ENCODE measurements around the gene GFOD1. TPM values are rescaled to one million over a fixed set of nuclear protein-coding genes. Genes with fewer than 3 reads are reported as not detected.

GFOD1 gene
- total RNA-seq, 1 experiment from 2014 or later, result 0.62 TPM

GRCh38 chr6:13378669-13379590 lies 108.5 kb downstream of the GFOD1 start:
- no peaks in the 10 kb centered on the region for H3K9me3 ChIP-seq (ENCODE audit: control insufficient read depth, insufficient read depth, low read depth, low read length)
- H3K36me3 ChIP-seq (ENCODE audit: control insufficient read depth, insufficient read depth, low read length), result no peaks in the 10 kb centered on the region
- TF ChIP-seq TCF7L2 (IDR thresholded peaks at IDR 0.05; ENCODE audit: low read depth, low read length) (no peak), CTCF (IDR thresholded peaks at IDR 0.05) (no peak), REST (IDR thresholded peaks at IDR 0.05; ENCODE audit: insufficient read depth in 1 of 2, low read depth in 2 of 2, low read length in 1 of 2) (no peak), SIN3A (IDR thresholded peaks at IDR 0.05; ENCODE audit: borderline replicate concordance, insufficient read depth, low read depth, low read length) (no peak), POLR2AphosphoS5 (IDR thresholded peaks at IDR 0.05; ENCODE audit: low read depth, low read length) (no peak)
- in situ Hi-C loops (cut with HindIII; ENCODE audit: low pct_unique_long_range_greater_than_20kb, low sequenced_read_pairs) (no loop called here), intact Hi-C loops (cut with micrococcal nuclease; ENCODE audit: unreplicated experiment) (no loop called here)
- H3K27ac ChIP-seq (ENCODE audit: low read length), result no peak overlapping the region
- ATAC-seq (no peak), DNase-seq (ENCODE audit: low read depth, low spot score) (no peak)
- POLR2A ChIA-PET, result interaction anchor here (0.5 kb wide), 1 partner anchor 183 kb away, joined by 3 read pairs; no protein-coding TSS in a partner anchor
- no peaks in the 10 kb centered on the region for H3K27me3 ChIP-seq (ENCODE audit: control insufficient read depth, insufficient read depth, low read length)
- H3K4me3 ChIP-seq (ENCODE audit: low read depth in 2 of 2, low read length in 2 of 2), result no peak overlapping the region
- H3K4me1 ChIP-seq (ENCODE audit: control insufficient read depth, insufficient read depth, low read length), result no peaks in the 10 kb centered on the region
- BruUV-seq (replicated peaks), result no TSS peak
- CTCF ChIA-PET, result no interaction called here

GRCh38 chr6:13377054-13377758 lies 110.2 kb downstream of the GFOD1 start:
- no peaks in the 10 kb centered on the region for H3K4me1 ChIP-seq (ENCODE audit: control insufficient read depth, insufficient read depth, low read length)
- ATAC-seq, result no peak
- H3K36me3 ChIP-seq (ENCODE audit: control insufficient read depth, insufficient read depth, low read length), result no peaks in the 10 kb centered on the region
- no peaks in the 10 kb centered on the region for H3K9me3 ChIP-seq (ENCODE audit: control insufficient read depth, insufficient read depth, low read depth, low read length)
- intact Hi-C loops (cut with micrococcal nuclease; ENCODE audit: unreplicated experiment), result no loop called here
- no TSS peak for BruUV-seq (replicated peaks)
- no peak overlapping the region for H3K27ac ChIP-seq (ENCODE audit: low read length)
- H3K27me3 ChIP-seq (ENCODE audit: control insufficient read depth, insufficient read depth, low read length), result peaks cover 3% of the 10 kb centered on the region; the same call in 1 of the 2 replicates
- ChIA-PET CTCF (interaction anchor here (0.6 to 0.7 kb wide), 2 partner anchors 42 to 68 kb away, joined by 3 to 5 read pairs; no protein-coding TSS in a partner anchor), POLR2A (interaction anchor here (0.6 kb wide), 1 partner anchor 19 kb away, joined by 3 read pairs; no protein-coding TSS in a partner anchor)
- H3K4me3 ChIP-seq (ENCODE audit: low read depth in 2 of 2, low read length in 2 of 2), result no peak overlapping the region
- in situ Hi-C loops (cut with HindIII; ENCODE audit: low pct_unique_long_range_greater_than_20kb, low sequenced_read_pairs), result no loop called here
- TF ChIP-seq TCF7L2 (IDR thresholded peaks at IDR 0.05; ENCODE audit: low read depth, low read length), result no peak
- no peak for TF ChIP-seq CTCF (IDR thresholded peaks at IDR 0.05)
- TF ChIP-seq POLR2AphosphoS5 (IDR thresholded peaks at IDR 0.05; ENCODE audit: low read depth, low read length), result no peak
- TF ChIP-seq SIN3A (IDR thresholded peaks at IDR 0.05; ENCODE audit: borderline replicate concordance, insufficient read depth, low read depth, low read length), result no peak
- no peak for TF ChIP-seq REST (IDR thresholded peaks at IDR 0.05; ENCODE audit: insufficient read depth in 1 of 2, low read depth in 2 of 2, low read length in 1 of 2)
- no peak for DNase-seq (ENCODE audit: low read depth, low spot score)

Measured in Panc1 (cell line).